ENCODE data around the gene POLG2. TPM values are rescaled to one million over a fixed set of nuclear protein-coding genes. Genes with fewer than 3 reads are reported as not detected.

The POLG2 gene
- total and polyA plus RNA-seq, 9 of the 15 experiments (the other 6 are each of a cell fraction or from before 2014, with no cell fraction given), result 13.4 to 44.8 (median 37.0) TPM

- TF ChIP-seq NFXL1 (CRISPR knock-in tag; IDR thresholded peaks at IDR 0.05) (no peak), RBBP5 (IDR thresholded peaks at IDR 0.05; ENCODE audit: borderline replicate concordance, insufficient read depth, low read length, poor library complexity, severe bottlenecking) (peak; percentile 93), FOS (IDR thresholded peaks at IDR 0.05; ENCODE audit: extremely low read depth, insufficient read length) (no peak), RBFOX2 (IDR thresholded peaks at IDR 0.05; ENCODE audit: low read depth, low read length) (peak; percentile 82), MTA3 (IDR thresholded peaks at IDR 0.05; ENCODE audit: borderline replicate concordance) (peak; percentile 34), ZC3H8 (IDR thresholded peaks at IDR 0.05) (0 out of 2 replicates have a peak, but pooled peaks have one; percentile 11), GTF2F1 (IDR thresholded peaks at IDR 0.05; ENCODE audit: low read depth, low read length) (no peak), SRF (CRISPR knock-in tag; IDR thresholded peaks at IDR 0.05) (0 out of 4 replicates have a peak, but pooled peaks of 1 of the 2 experiments have one; percentile 48), BRCA1 (IDR thresholded peaks at IDR 0.05) (no peak), BRCA1 (CRISPR knock-in tag; IDR thresholded peaks at IDR 0.05) (no peak), GTF3C2 (IDR thresholded peaks at IDR 0.05; ENCODE audit: borderline replicate concordance, extremely low read depth, insufficient read length) (no peak), ELF1 (tag; IDR thresholded peaks at IDR 0.05) (peak; percentile 84), RBM14 (IDR thresholded peaks at IDR 0.05; ENCODE audit: borderline replicate concordance, insufficient read depth, low read depth, low read length) (peak; percentile 86; the same call in 1 of the 2 replicates), AFF4 (CRISPR knock-in tag; IDR thresholded peaks at IDR 0.05) (peak; percentile 29; the same call in 1 of the 2 replicates), TRIM24 (IDR thresholded peaks at IDR 0.05) (peak; percentile 13 to 63; a peak in 3 of 4 replicates), ZNF77 (CRISPR knock-in tag; IDR thresholded peaks at IDR 0.05) (no peak), NR2C2 (CRISPR knock-in tag; IDR thresholded peaks at IDR 0.05) (no peak; the same call in 1 of the 2 replicates), NR2C2 (tag; IDR thresholded peaks at IDR 0.05) (peak; percentile 93), ZNF175 (CRISPR knock-in tag; IDR thresholded peaks at IDR 0.05; ENCODE audit: low read depth) (peak; percentile 39; the same call in 1 of the 2 replicates), SMARCC2 (IDR thresholded peaks at IDR 0.05; ENCODE audit: low read depth) (no peak), CBFA2T3 (IDR thresholded peaks at IDR 0.05) (no peak)
These were observed 9.9 kb upstream of the POLG2 start, which contains the start of gene CEP95 (continued) for GRCh38 chr17:64506576-64507412.
